Liver (tissue), 9 donors: Measurements from ENCODE around the gene OR13G1. TPM values are rescaled to one million over a fixed set of nuclear protein-coding genes. Genes with fewer than 3 reads are reported as not detected.

ENCODE experiments used
- DNase-seq: peaks from one replicate; pipeline ENCODE4 v3.0.0-alpha.2; 2017; ENCODE audit warnings: low spot score
- H3K27ac ChIP-seq, 2 donors: one replicate each; pipeline ENCODE4 v1.7.0; 2013; ENCODE audit warnings: inconsistent platforms in 2 of 2, low read length in 2 of 2, control low read depth in 1 of 2, low read depth in 1 of 2, mild to moderate bottlenecking in 1 of 2
- H3K27me3 ChIP-seq, 4 donors: one replicate each; pipeline versions ENCODE4 v1.6.1 to v1.7.0; 2013; ENCODE audit warnings: low read length in 3 of 4, inconsistent platforms in 1 of 4, mild to moderate bottlenecking in 1 of 4, moderate library complexity in 1 of 4; ENCODE audit not compliant: control insufficient read depth in 4 of 4, insufficient read depth in 4 of 4
- H3K36me3 ChIP-seq, 4 donors: one replicate each; pipeline versions ENCODE4 v1.6.1 to v1.7.0; 2013; ENCODE audit warnings: low read length in 3 of 4, mild to moderate bottlenecking in 3 of 4, low read depth in 1 of 4, moderate library complexity in 1 of 4; ENCODE audit not compliant: control insufficient read depth in 4 of 4, insufficient read depth in 3 of 4
- H3K4me1 ChIP-seq, 4 donors: one replicate each; pipeline versions ENCODE4 v1.6.1 to v1.7.0; 2013; ENCODE audit warnings: low read length in 3 of 4, mild to moderate bottlenecking in 3 of 4, moderate library complexity in 1 of 4; ENCODE audit not compliant: control insufficient read depth in 4 of 4, insufficient read depth in 4 of 4
- H3K4me3 ChIP-seq, 3 donors: one replicate each; pipeline versions ENCODE4 v1.6.1 to v1.7.0; 2013; ENCODE audit warnings: low read length in 3 of 3, control low read depth in 1 of 3, low read depth in 1 of 3, mild to moderate bottlenecking in 1 of 3
- H3K9ac ChIP-seq, 2 donors: one replicate each; pipeline ENCODE4 v1.7.0; 2013; ENCODE audit warnings: low read length in 2 of 2, mild to moderate bottlenecking in 2 of 2, moderate library complexity in 2 of 2, control low read depth in 1 of 2, low read depth in 1 of 2
- H3K9me3 ChIP-seq, 4 donors: one replicate each; pipeline versions ENCODE4 v1.6.1 to v1.7.0; 2013; ENCODE audit warnings: low read length in 3 of 4; ENCODE audit not compliant: control insufficient read depth in 4 of 4
- EGR1 ChIP-seq, 2 donors: IDR thresholded peaks; 2 replicates each; pipeline ENCODE4 v1.6.1; 2016 to 2018; ENCODE audit warnings: antibody characterized with exemption in 2 of 2, low read depth in 2 of 2
- FOXA1 ChIP-seq: IDR thresholded peaks from 2 replicates; pipeline ENCODE4 v1.6.1; 2016; ENCODE audit warnings: antibody characterized with exemption
- FOXA2 ChIP-seq: IDR thresholded peaks from 2 replicates; pipeline ENCODE4 v1.6.1; 2016; ENCODE audit warnings: antibody characterized with exemption
- GABPA ChIP-seq, 2 donors: IDR thresholded peaks in 1 of 2; conservative IDR thresholded peaks in 1 of 2; 2 replicates each; pipeline ENCODE4 v1.6.1; 2016; ENCODE audit warnings: antibody characterized with exemption in 2 of 2, mild to moderate bottlenecking in 1 of 2, moderate library complexity in 1 of 2
- HNF4A ChIP-seq, 2 donors: conservative IDR thresholded peaks; 2 replicates each; pipeline ENCODE4 v1.6.1; 2016; ENCODE audit warnings: antibody characterized with exemption in 2 of 2, mild to moderate bottlenecking in 2 of 2
- HNF4G ChIP-seq: IDR thresholded peaks from 2 replicates; pipeline ENCODE4 v1.6.1; 2016; ENCODE audit warnings: antibody characterized with exemption
- RAD21 ChIP-seq, 2 donors: IDR thresholded peaks; 2 replicates each; pipeline ENCODE4 v1.6.1; 2016; ENCODE audit warnings: antibody characterized with exemption in 2 of 2, mild to moderate bottlenecking in 2 of 2
- RXRA ChIP-seq, 2 donors: IDR thresholded peaks; 2 replicates each; pipeline ENCODE4 v1.6.1; 2017 to 2018; ENCODE audit warnings: antibody characterized with exemption in 2 of 2, mild to moderate bottlenecking in 1 of 2
- SP1 ChIP-seq: IDR thresholded peaks from 2 replicates; pipeline ENCODE4 v1.6.1; 2018; ENCODE audit warnings: antibody characterized with exemption, mild to moderate bottlenecking
- TAF1 ChIP-seq: conservative IDR thresholded peaks from 2 replicates; pipeline ENCODE4 v1.6.1; 2016; ENCODE audit warnings: antibody characterized with exemption, mild to moderate bottlenecking
- YY1 ChIP-seq: IDR thresholded peaks from 2 replicates; pipeline ENCODE4 v1.6.1; 2016; ENCODE audit warnings: antibody characterized with exemption, mild to moderate bottlenecking
- WGBS: extraction: QIAGEN DNeasy Blood & Tissue Kit; methylation state at CpG from one replicate; pipeline ENCODE4 v1.1.7; 2013; 5-methylcytosine and 5-hydroxymethylcytosine counted together
- polyA plus RNA-seq, 2 donors: library from polyadenylated mRNA; stranded (reverse) in 1 of 2; unstranded in 1 of 2; fragments of 200-250 nt in 1 of 2; fragments of >200 nt in 1 of 2; fragmentation: Nextera tagmentation in 1 of 2; extraction: Ambion mirVana in 1 of 2; gene quantifications; one replicate each; pipeline versions ENCODE4 v1.2.1 to v1.2.3, GENCODE V29; 2013 to 2015
- total RNA-seq, 2 donors: library from RNA; depleted of rRNA; stranded (reverse); fragments of >200 nt; gene quantifications; one replicate each; pipeline ENCODE4 v1.2.3, GENCODE V29; 2014
- TF ChIP-seq, protein P1 (sequence below): IDR thresholded peaks from 2 replicates; pipeline ENCODE4 v1.6.1; 2016; ENCODE audit warnings: antibody characterized with exemption
- TF ChIP-seq, protein P2 (sequence below): IDR thresholded peaks from 2 replicates; pipeline ENCODE4 v1.6.1; 2016; ENCODE audit warnings: antibody characterized with exemption
- TF ChIP-seq, protein P3 (sequence below): fragments of 150-350 bp; IDR thresholded peaks from 2 replicates; pipeline ENCODE4 v1.5.1; 2017; ENCODE audit warnings: improper control_type of control experiment, low read depth, low read length; ENCODE audit not compliant: missing input control
- TF ChIP-seq, protein P4 (sequence below): IDR thresholded peaks from 2 replicates; pipeline ENCODE4 v1.6.1; 2016; ENCODE audit warnings: antibody characterized with exemption, mild to moderate bottlenecking
- donor health status: healthy.
- donor health status: healthy.
- donor health status: healthy.
- donor health status: healthy.
- donor health status: healthy.

The OR13G1 gene, protein sequence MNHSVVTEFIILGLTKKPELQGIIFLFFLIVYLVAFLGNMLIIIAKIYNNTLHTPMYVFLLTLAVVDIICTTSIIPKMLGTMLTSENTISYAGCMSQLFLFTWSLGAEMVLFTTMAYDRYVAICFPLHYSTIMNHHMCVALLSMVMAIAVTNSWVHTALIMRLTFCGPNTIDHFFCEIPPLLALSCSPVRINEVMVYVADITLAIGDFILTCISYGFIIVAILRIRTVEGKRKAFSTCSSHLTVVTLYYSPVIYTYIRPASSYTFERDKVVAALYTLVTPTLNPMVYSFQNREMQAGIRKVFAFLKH
- not detected for total RNA-seq
- polyA plus RNA-seq = not detected

DNA sequence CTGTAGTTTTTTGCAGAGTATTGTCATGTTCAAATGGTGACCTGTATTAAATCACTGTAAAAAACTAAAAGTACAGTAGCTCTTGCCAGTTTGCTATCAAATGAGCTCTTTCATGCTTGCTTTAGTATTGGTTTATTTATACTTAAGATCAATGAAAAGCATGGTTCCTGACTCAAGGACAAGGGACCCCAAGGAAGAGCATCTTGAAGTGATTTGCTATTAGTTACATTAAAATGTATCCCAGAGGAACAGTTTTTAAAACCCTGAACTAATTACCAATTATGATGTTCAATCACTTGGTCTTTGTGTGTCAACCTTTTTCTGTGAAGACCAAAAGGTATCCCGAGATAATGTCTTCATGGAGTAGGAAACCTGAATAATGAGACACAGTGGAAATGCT lies at the start of gene OR13G1:
Gene OR13G1, minus strand, starts transcription at position 101 of the 400 bp plus-strand sequence. CDS start 6,698 bp downstream, outside the sequence.
- DNase-seq = no peak
- Histone ChIP-seq H3K27me3 (no peaks in the 10 kb centered on the region), H3K4me3 (no peak within 1 kb of the TSS), H3K9ac (no peak within 1 kb of the TSS), H3K9me3 (no peaks in the 10 kb centered on the region), H3K4me1 (no peaks in the 10 kb centered on the region), H3K27ac (no peak within 1 kb of the TSS), H3K36me3 (no peaks in the 10 kb centered on the region)
- WGBS = 81% methylated on average over 1 of the region's 1 CpG
- no peak for TF ChIP-seq HNF4A (conservative IDR thresholded peaks at IDR 0.05)

DNA sequence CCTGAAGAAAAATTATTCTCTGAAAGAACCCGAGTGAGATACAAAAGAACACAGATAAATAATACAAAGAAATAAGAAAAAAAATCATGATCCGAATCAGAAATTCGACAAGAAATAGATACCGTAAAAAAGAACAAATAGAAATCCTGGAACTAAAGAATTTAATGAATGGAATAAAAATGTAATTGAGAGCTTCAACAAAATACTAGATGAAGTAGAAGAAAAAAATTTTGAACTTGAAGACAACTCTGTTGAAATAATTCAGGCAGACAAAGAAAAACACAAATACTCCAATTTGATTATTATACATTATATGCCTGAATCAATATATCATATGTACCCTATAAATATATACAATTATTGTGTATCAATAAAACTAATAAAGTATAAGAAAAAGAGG lies 41.7 kb upstream of the OR13G1 start:
- H3K9me3 ChIP-seq = peaks cover 0 to 4% (median 0%) of the 10 kb centered on the region in 4 donors
- TF ChIP-seq YY1 (no peak), FOXA1 (no peak), FOXA2 (no peak), HNF4G (no peak), RAD21 (IDR thresholded peaks at IDR 0.05) (no peak), GABPA (IDR thresholded peaks at IDR 0.05 in 1 of 2, conservative IDR thresholded peaks at IDR 0.05 in 1 of 2) (no peak), RXRA (IDR thresholded peaks at IDR 0.05) (no peak)
- TF ChIP-seq, protein P1, sequence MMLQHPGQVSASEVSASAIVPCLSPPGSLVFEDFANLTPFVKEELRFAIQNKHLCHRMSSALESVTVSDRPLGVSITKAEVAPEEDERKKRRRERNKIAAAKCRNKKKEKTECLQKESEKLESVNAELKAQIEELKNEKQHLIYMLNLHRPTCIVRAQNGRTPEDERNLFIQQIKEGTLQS = no peak
- TF ChIP-seq, protein P2, sequence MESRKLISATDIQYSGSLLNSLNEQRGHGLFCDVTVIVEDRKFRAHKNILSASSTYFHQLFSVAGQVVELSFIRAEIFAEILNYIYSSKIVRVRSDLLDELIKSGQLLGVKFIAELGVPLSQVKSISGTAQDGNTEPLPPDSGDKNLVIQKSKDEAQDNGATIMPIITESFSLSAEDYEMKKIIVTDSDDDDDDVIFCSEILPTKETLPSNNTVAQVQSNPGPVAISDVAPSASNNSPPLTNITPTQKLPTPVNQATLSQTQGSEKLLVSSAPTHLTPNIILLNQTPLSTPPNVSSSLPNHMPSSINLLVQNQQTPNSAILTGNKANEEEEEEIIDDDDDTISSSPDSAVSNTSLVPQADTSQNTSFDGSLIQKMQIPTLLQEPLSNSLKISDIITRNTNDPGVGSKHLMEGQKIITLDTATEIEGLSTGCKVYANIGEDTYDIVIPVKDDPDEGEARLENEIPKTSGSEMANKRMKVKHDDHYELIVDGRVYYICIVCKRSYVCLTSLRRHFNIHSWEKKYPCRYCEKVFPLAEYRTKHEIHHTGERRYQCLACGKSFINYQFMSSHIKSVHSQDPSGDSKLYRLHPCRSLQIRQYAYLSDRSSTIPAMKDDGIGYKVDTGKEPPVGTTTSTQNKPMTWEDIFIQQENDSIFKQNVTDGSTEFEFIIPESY = no peak
- TF ChIP-seq, protein P3, sequence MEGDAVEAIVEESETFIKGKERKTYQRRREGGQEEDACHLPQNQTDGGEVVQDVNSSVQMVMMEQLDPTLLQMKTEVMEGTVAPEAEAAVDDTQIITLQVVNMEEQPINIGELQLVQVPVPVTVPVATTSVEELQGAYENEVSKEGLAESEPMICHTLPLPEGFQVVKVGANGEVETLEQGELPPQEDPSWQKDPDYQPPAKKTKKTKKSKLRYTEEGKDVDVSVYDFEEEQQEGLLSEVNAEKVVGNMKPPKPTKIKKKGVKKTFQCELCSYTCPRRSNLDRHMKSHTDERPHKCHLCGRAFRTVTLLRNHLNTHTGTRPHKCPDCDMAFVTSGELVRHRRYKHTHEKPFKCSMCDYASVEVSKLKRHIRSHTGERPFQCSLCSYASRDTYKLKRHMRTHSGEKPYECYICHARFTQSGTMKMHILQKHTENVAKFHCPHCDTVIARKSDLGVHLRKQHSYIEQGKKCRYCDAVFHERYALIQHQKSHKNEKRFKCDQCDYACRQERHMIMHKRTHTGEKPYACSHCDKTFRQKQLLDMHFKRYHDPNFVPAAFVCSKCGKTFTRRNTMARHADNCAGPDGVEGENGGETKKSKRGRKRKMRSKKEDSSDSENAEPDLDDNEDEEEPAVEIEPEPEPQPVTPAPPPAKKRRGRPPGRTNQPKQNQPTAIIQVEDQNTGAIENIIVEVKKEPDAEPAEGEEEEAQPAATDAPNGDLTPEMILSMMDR = no peak
- no peaks in the 10 kb centered on the region for H3K4me1 ChIP-seq
- no peak overlapping the region for H3K9ac ChIP-seq
- H3K4me3 ChIP-seq = no peak overlapping the region
- H3K36me3 ChIP-seq = no peaks in the 10 kb centered on the region
- H3K27ac ChIP-seq = no peak overlapping the region
- no peak for DNase-seq
- no peaks in the 10 kb centered on the region for H3K27me3 ChIP-seq
- whole genome bisulfite sequencing = 78% methylated on average over 4 of the region's 4 CpGs

DNA sequence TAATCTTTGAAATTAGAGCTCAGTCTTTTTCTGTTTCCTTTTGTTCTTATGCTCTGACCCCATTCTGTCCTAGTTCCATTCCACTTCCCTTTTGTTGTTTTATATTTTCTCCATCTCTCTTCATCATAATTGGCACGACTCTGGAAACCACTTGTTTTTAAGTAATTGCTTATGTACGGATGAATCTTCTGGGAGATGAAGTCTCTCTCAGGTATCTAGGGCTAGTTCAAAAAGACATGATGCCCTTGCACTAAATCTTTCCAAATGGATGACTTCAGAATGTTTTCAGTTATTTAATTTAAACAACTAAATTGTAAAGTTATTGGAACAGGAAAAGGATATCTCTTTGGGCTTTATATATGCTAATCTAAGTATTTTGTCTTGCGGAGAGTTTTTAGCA lies 37.0 kb upstream of the OR13G1 start, which contains the start of gene OR6F1:
Gene OR6F1, minus strand, starts transcription at position 101 of the 400 bp plus-strand sequence. CDS start 3,891 bp downstream, outside the sequence.
- Histone ChIP-seq H3K36me3 (no peaks in the 10 kb centered on the region), H3K9me3 (peaks cover 0 to 5% (median 2%) of the 10 kb centered on the region in 4 donors), H3K4me3 (no peak within 1 kb of the TSS), H3K27me3 (no peaks in the 10 kb centered on the region), H3K4me1 (no peaks in the 10 kb centered on the region), H3K27ac (no peak within 1 kb of the TSS), H3K9ac (no peak within 1 kb of the TSS)
- WGBS = 76% methylated on average over 3 of the region's 3 CpGs
- no peak for DNase-seq
- TF ChIP-seq, protein P3 = no peak
- TF ChIP-seq GABPA (IDR thresholded peaks at IDR 0.05 in 1 of 2, conservative IDR thresholded peaks at IDR 0.05 in 1 of 2) (no peak), SP1 (no peak), RXRA (IDR thresholded peaks at IDR 0.05) (no peak), RAD21 (IDR thresholded peaks at IDR 0.05) (no peak), TAF1 (no peak), HNF4G (no peak), YY1 (no peak), FOXA2 (no peak), EGR1 (IDR thresholded peaks at IDR 0.05; ENCODE audit: low read depth in 2 of 2) (no peak)
- TF ChIP-seq, protein P4, sequence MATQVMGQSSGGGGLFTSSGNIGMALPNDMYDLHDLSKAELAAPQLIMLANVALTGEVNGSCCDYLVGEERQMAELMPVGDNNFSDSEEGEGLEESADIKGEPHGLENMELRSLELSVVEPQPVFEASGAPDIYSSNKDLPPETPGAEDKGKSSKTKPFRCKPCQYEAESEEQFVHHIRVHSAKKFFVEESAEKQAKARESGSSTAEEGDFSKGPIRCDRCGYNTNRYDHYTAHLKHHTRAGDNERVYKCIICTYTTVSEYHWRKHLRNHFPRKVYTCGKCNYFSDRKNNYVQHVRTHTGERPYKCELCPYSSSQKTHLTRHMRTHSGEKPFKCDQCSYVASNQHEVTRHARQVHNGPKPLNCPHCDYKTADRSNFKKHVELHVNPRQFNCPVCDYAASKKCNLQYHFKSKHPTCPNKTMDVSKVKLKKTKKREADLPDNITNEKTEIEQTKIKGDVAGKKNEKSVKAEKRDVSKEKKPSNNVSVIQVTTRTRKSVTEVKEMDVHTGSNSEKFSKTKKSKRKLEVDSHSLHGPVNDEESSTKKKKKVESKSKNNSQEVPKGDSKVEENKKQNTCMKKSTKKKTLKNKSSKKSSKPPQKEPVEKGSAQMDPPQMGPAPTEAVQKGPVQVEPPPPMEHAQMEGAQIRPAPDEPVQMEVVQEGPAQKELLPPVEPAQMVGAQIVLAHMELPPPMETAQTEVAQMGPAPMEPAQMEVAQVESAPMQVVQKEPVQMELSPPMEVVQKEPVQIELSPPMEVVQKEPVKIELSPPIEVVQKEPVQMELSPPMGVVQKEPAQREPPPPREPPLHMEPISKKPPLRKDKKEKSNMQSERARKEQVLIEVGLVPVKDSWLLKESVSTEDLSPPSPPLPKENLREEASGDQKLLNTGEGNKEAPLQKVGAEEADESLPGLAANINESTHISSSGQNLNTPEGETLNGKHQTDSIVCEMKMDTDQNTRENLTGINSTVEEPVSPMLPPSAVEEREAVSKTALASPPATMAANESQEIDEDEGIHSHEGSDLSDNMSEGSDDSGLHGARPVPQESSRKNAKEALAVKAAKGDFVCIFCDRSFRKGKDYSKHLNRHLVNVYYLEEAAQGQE = no peak
- TF ChIP-seq, protein P1 = no peak
